NCI-H146 treated with DMSO at 0.1 percent for 48 hours (cell line): Measurements from ENCODE around the gene AFF3.
A peak's percentile ranks its signal among the peaks of the same experiment; 100 is the strongest.

Source experiments
- DNase-seq: peaks from one replicate; lab custom pipeline; 2025; ENCODE audit not compliant: unreplicated experiment; lab: John Stamatoyannopoulos, UW

AFF3 gene

DNA sequence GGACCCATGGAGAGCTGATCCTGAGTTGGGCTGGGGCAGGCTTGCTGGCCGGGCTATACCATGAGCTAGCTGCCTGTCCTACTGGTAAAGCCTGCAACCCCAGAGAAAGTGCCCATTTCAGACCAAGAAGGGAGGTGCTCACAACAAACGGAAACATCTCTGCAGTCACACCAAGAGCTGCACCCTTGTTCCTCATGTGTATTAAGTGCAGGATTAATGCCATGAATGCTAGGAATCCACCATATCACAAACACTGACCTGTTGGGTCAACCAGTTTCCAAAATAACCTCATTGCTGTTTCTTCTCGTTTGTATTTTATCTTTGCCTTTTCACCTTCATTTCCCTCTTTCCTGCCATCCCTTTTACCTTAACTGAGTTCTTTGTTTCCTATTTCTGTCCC, 69.9 kb downstream of the AFF3 start:
- no peak for DNase-seq

DNA sequence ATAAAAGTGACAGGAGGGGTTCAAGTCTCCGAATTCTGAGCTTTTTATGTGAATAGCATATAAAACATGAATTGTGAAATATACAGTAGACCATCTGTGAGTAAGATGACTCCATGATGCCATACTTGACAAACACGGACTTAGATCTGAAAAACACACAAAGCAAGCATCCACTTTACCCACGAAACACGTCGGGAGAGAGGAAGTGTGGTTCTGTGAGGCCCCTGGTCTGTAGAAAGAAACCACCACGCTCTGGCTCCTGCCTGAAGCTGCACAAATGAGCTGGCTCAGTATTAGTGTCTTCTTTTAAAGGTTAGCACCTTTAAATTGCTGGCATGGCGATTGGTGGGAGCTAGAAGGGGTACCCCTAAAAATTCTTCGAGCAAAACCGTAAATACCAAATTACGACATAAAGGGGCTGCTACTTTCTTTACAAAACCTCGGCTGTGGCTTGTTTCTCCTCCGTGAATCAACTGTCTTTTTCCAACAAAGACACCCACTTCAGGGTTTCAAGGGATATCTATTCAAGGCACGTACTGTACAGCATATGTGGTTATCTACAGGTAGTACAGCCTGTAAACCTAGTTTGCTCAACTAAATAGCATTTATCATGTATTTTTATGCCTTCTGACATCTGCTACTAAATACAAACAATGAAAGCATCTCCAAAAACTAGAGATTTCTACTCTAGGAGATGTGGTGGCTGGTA, 70.9 kb downstream of the AFF3 start:
- no peak for DNase-seq

DNA sequence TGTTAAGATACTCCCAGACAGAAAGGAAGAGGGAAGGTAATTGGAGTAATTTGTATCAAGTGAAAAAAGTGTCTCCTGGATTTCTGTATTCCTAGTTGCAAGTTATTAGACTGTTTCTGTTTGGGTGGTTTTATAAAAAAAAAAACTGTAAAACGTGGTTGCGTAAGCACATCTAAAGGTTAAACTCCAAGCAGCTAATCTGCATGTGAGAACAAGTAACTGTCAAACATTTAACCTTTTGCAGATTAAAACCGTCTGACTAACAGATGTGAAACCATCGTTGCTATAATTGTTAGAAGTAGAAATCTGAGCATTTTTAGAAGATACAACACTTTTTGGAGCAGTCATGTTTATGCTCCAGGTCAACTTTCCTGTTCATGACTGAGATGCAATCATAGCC, 72.3 kb downstream of the AFF3 start:
- no peak for DNase-seq

DNA sequence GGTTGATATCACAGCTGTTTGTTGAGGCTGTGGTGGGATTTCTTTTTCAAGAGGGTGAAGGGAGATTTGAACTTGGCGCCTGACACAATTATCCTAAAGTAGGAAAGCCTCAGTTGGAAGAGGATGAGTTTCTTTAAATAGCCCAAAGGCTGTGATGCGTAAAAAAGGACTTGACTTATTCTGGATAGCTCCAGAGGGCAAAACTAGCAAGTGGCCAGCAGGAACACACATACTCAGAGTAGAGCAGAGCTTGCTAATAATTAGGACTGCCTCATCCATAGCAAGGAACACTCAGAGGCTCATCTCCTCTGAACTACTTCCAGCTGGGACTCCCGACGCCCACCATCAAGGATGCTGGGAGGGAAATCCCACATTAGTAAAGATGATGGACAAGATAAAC, 74.0 kb downstream of the AFF3 start:
- DNase-seq, result no peak

DNA sequence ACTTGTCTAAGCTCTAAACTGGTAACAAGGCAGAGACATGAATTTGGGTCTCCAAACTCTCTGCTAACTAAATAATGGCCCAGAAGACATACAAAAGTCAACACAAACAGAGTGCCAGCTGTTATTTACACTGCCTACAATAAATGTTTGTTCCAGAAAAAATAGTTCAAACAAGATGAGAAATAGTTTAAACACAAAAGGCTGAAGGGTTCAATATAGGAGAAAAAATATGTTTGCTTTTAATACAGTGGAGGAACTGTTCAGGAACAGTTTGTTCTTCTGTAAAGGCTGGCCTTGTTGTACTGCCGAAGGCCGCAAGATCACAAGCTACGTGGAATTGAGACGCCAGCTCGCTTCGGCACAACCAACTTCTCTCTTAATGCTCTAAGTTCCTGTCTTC, 74.6 kb downstream of the AFF3 start:
- DNase-seq, result no peak

DNA sequence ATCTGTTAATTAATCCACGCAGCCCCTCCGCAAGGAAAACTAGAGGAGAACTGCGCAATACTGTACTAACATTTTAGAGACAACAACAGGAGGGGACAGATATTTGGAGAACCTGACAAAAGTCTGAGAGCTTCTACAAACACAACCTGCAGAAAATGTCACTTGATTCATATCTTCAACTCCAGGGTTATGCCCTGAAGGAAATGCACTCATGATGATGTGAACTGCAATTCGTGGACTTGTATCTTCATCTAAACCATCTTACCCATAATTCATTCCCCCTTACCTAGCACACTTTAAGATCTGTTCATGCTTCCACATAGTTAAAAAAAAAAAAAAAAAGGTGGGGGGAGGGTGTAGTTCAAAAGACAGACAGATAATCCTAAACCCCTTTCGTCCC, 75.5 kb downstream of the AFF3 start:
- DNase-seq, result no peak

DNA sequence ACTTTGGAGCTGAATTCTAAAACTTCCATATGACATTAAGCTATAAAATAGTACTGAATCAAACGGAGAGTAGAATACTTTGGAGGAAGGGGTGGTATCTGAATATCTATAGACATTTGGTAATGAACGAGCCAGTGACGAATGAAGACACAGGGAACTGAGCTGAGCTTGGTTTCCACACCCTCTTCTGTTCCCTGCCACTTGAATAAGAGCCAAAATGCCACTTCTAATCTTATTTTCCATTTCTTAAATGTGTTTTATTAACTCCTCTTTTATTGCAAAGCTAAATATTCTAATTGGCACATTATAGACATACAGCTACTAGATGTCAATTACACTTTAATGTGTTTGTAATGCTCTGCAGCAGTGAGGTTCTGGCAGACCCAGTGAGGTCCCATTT, 76.1 kb downstream of the AFF3 start:
- no peak for DNase-seq

DNA sequence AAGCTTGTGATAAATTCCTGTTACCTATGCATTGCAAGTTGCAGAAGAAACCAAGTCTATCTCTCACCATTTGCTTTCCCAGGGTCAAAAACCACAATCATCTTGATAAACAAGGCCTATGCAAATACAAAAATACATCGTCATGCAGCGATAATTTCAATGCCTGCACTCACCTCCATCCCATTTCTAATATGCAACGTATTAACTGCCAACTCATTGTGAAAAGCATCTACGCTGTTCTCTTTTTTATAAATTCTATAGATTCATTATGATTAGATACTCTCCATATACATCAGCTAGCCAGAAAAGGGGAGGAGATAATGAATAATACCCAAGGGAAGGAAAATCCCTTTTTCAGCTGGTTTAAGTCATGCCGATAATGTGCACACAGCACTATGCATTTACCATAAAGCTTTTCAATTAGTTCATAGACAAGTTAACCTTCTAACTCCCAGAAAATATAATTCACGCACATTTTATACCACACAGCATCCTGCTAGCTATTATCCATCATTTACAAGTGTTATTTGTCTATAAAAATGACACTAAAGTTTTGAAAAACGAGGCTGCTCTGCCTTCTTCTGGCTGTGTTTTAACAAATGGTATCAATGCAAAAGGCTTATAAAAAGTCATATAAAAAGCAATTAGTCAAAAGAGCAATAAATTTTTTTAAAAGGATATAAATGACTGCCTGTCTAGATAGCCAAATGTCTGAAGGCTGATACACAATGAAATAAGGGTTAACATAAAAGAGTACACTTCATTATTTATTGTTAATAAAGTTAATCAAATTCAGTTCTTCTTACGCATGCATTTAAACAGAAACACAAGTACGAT, 77.6 kb downstream of the AFF3 start:
- no peak for DNase-seq

DNA sequence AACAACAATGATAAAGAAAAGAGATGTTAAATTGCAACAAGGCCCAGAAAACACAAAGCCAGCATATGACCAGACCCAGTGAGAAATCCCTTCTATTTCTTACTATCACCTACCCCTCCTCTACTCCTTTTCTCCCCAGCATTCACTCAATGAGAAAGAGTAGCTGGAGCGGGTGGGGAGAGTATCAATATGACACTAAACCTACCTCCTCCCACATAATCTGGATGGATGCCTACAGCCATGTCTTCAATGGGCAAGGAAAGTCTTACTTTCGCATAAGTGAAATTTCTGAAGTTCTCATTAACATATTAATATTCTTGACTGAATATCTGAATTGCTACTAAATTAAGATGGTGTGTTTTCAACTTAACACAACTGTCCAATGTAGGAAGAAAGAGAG, 78.2 kb downstream of the AFF3 start:
- DNase-seq, result no peak

DNA sequence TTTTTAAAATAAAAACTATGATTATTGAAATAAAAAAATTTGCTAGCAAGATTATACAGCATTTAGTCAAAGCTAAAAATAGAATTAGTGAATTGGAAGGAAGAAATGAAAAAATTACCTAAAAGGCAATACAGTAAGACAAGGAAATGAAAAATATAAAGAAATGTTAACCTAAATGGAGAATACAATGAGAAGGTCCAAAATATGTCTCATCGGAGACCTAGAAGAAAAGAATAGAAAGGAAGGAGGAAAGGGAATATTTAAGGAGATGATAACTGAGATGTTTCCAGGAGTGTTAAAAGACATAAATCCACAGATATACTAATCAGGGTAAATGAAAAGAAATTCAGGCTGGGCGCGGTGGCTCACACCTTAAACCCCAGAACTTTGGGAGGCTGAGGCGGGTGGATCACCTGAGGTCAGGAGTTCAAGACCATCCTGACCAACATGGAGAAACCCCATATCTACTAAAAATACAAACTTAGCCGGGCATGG, 78.9 kb downstream of the AFF3 start:
- DNase-seq, result no peak

DNA sequence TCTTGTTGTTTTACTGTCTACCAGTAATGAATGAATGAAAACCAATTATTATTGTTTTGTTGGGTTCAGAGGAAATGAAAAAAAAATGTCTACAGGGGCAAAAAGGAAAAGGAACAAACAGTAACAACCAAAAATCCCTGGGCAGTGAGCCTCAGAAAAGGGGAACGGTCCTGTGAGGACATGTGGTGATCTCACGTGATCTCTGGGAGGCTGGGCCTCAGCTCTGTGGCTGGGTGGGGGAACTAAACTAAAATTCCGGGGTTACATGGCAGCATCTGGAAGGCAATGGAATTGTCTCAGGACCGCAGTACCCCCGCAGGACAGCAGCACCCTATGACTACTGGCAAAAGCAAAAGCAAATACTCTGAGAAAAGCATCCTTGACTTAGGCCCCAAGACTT, 80.1 kb downstream of the AFF3 start:
- DNase-seq, result no peak

DNA sequence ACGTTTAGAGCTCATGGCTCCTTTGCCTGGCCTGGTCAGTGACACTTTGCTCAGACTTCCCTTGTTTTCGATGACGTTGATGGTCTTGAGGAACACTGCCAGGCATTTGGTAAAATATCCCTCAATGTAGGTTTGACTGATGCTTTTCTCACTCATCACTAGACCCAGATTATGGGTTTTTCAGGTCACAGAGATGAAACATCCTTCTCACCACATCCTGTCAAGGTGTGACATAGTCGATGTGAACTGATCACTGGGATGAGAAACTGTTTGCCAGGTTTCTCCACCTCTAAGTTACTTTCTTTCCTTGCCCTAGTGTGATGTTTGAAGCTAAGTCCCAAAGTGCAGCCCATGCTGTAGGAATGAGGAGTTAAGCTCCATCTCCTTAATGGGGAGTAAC, 81.5 kb downstream of the AFF3 start:
- DNase-seq, result no peak

DNA sequence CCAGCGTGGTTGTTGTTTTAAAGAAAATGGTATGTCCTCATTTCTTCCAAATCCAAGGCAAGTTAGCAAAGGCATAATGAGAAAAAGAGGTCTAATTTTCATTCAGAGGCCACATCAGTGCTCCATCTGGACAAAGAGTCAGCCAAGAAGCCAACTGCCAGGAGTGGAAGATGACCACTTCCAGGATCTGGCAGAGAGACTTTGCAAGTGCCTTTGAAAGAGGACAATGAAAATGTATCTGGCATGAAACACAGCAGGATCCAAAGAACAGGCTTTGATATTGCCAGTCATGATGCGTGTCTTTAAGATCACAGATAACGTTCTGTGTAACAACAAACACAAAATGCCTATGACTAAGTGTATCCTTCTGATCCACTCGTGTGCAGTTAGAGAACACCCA, 82.8 kb downstream of the AFF3 start:
- no peak for DNase-seq

DNA sequence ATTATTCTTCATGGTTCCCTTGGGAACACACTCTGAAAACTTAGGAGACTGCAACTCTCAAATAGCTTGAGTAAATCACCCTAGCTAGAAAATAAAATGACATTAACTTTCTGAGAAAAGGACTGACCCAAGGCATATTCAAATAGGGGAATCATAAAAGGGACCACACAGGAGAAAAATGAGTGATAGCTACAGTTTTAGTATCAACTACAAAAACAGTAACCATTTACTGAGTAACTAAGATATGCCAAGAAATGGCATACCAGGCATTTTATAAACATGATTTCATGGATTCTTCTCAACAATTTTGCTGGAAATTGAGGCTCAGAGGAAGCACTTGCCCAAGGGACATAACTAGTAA, 84.5 kb downstream of the AFF3 start:
- no peak for DNase-seq

DNA sequence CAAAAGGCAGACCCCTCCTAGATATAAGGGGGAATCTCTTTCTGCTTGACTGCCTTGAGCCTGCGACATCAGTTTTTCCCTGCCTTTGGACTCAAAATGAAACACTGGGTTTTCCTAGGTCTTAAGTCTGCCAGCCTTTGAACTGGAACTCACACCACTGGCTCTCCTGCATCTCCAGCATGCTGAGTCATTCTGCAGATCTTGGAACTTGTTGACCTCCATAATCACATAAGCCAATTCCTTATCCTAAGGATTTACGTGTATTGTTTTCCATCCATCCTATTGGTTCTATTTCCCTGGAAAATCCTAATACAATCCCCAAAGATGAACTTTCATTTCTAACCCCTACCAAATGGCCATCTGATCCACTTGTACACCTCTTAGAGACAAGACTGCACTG, 88.0 kb downstream of the AFF3 start:
- DNase-seq, result no peak

DNA sequence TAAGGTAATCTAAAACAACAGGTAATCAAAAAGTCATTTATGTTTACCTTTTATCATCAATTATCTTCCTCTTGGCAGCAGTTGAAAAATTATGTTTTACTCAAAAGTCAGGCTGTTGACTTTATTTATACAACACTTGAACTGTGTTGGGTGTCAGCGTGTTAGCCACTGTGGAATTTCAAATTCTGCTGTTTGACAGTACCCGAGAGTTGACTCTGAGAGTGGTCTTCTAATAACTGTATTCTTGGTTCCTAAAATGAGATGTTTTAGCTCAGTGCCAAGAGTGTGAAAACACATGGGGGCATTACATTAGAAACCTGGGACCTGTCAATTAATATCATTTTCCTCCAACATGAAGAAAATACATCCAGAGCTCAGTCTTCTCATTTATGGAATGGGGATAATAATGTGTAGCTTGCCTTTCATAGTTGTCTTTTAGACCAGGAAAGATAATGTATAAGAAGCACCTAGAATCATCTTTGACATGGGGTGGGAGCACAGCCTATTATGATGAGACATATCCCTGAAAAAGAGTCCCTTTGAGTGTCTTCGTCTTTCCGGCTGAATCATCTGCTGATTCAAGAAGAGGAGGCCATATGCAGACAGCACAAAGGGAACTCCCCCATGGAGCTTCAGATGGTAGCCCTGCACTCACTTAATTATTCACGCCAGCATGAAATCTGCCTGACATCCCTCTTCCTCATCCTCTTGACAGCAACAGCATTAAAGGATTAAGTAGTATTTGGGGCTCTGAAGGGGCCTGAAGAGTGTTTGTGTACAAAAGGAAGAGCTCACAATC, 89.1 kb downstream of the AFF3 start:
- DNase-seq, result no peak

DNA sequence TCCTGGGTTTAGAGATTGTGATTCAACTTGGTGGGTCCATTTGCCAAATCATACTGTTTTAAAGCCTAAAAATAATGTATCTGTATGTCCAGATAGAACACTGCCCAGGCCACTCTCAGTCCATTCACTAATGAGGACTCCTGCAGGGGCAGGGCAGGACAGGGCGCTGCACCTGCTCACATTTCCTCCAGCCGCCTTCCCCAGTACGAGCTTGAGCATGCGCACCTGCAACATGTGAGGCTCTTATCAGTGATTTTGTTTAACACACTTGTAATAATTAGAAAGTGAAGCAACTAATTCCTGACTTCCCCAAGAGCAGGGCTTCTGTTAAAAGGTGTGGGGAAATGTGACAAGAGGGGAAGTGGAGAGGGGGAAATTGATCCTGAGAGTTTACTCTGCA, 89.7 kb downstream of the AFF3 start:
- peak; percentile 80 for DNase-seq

DNA sequence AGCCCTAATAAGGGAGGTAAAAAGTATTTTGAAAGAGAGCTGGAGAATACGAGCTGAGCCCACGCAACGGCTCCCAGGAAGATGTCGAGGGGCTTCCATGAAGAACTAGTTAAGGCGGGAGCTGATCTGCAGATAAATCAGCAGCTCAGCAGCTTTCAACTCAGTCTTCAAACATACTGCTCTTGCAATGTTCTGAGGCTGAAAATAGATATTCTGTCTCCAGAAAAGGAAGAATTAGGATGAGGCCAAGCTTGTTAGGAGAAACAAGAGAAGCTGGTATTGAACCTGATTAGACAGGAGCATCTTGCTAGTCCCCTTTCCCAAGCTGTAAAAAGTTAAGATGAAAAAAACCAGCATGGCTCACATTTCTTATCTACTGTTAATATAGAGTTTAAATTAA, 91.1 kb downstream of the AFF3 start:
- no peak for DNase-seq

DNA sequence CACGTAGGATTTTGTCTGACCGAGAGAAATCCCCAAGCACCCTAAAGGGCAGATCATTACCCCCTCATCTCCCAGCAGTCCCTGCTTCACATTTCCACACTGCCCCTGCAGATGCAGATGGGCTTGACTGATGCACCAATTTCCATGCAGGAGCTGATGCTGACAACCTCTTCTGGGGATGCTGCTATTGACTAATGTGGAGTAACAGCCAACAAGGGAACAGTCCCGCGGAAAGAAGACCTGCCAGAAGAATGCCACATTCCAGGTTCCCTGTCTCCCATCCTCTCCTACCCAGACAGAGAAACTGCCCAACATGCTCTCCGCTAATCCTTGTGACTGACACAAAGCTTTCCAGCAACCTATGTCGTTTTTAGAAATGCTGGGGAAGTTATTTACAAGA, 91.7 kb downstream of the AFF3 start:
- DNase-seq, result no peak

DNA sequence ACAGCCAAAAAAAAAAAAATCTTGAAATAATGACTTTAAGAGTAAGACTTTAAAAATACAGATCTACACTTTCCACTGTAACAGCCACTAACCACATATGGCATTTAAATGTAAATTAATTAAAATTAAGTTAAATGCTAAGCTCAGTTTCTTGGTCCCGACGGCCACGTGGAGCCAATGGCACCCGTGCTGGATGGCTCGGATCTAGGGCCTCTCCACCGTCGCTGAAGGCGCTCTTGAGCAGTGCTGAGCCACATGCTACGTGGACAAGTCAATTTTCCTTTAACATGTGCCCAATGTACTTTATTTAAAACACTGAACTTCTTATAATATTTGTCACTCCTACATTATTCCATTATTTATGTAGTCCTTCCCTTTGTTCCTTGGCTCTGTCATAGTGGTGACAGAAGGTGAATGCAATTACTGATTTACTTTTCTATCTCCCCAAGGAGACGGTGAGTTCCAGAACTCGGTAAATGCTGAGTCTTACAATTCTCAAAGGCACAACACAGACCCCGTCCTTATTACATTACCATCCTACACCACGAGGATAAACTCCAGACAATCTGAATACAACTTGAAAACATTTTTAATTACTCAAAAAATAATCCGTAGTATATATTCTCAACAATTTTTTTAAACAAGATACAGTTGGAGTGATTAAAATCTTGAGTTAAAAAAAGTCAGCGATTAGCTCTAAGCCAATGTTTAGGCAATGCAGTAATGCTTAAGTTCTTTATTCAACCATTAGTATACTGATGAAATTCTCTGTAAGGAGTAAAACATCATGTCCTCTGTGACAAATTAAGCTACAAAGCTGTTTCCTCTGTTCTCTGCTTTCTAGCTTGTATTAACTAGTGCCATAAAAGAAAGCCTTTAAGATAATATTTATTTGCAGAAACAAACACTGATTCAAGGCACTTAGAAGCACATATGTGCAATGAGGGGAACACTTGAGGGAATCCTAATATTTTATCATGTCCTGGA, 95.1 kb downstream of the AFF3 start:
- no peak for DNase-seq

DNA sequence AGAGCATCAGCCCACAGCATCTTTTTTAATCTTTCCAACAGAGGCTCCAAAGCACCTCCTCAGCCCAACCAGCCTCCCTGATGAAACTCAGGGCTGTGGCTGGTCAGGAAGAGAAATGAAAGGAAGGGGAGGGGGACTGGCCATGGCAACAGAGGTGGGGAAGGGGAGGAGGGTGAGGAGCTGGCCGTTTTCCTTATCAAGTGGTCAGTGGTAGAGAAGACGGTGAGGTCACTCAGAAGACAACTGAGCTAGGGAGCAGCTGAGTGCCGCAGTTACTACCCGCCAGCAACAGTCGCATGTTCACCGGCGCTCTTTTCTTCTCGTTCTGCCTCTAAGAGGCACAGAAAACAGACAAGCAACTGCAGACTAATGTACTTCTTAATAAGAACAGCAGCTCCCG, 97.4 kb downstream of the AFF3 start:
- DNase-seq, result no peak
